HFF-Myc (cell line): Measurements from ENCODE around the gene ALDH16A1.

Experiments
- DNase-seq: peaks from one replicate; pipeline ENCODE4 v3.0.0-alpha.2; 2011; ENCODE audit warnings: low read depth; ENCODE audit errors: extremely low read depth
- H3K4me3 ChIP-seq: replicated peaks from 2 replicates; pipeline ENCODE4 v1.5.1; 2011; ENCODE audit warnings: low read depth, mild to moderate bottlenecking, control low read depth, low read length
- CTCF ChIP-seq: IDR thresholded peaks from 2 replicates; pipeline ENCODE4 v1.5.1; 2012; ENCODE audit warnings: mild to moderate bottlenecking, low read depth, low read length, control low read depth; ENCODE audit errors: missing control alignments

ALDH16A1 gene

GRCh38 chr19:49423071-49423984 lies 29.7 kb upstream of the ALDH16A1 start, which contains the start of gene PTH2:
TSS of gene PTH2 (minus strand) at chr19:49423441. CDS start at chr19:49423339, 102 bp downstream.
- DNase-seq = no peak
- TF ChIP-seq CTCF = no peak
- no peak within 1 kb of the TSS for H3K4me3 ChIP-seq

- H3K4me3 ChIP-seq = no peak overlapping the region
- no peak for TF ChIP-seq CTCF
- no peak for DNase-seq
Observed at GRCh38 chr19:49423985-49424303, 29.1 kb upstream of the ALDH16A1 start.

- no peak for TF ChIP-seq CTCF
- no peak for DNase-seq
- H3K4me3 ChIP-seq = no peak within 1 kb of the TSS
Observed at GRCh38 chr19:49425178-49425577, 27.8 kb upstream of the ALDH16A1 start, which contains the start of gene GFY. TSS of gene GFY (plus strand) at chr19:49425388. CDS start at chr19:49426431, 1,043 bp downstream.

- no peak overlapping the region for H3K4me3 ChIP-seq
- DNase-seq = no peak
- no peak for TF ChIP-seq CTCF
Observed at GRCh38 chr19:49425922-49426592, 27.0 kb upstream of the ALDH16A1 start.

- no peak overlapping the region for H3K4me3 ChIP-seq
- TF ChIP-seq CTCF = no peak
- DNase-seq = no peak
Observed at GRCh38 chr19:49427339-49427738, 25.7 kb upstream of the ALDH16A1 start.

GRCh38 chr19:49427855-49428546 lies 25.0 kb upstream of the ALDH16A1 start:
- H3K4me3 ChIP-seq = no peak overlapping the region
- TF ChIP-seq CTCF = no peak
- no peak for DNase-seq
